ENCODE data around the gene CAMK1. TPM values are rescaled to one million over a fixed set of nuclear protein-coding genes. Genes with fewer than 3 reads are reported as not detected.

The CAMK1 gene
- 10 to 100 TPM; 28.3 to 29.5 TPM for total RNA-seq

- ChIA-PET CTCF (interaction anchor here (1.4 to 2.6 kb wide), 4 partner anchors 9 to 19 kb away, joined by 3 to 7 read pairs (median 4); partner anchors contain the start of gene OGG1), POLR2A (interaction anchor here (0.7 to 1.3 kb wide), 4 partner anchors 20 to 435 kb away, joined by 3 to 7 read pairs (median 4); partner anchors contain the start of genes OGG1 and TTLL3)
Measured at GRCh38 chr3:9769426-9770275, at the start of gene CAMK1. TSS of gene CAMK1 (minus strand) at chr3:9769947. CDS start at chr3:9767749, 2,198 bp downstream.

GRCh38 chr3:9818666-9819335, 49.1 kb upstream of the CAMK1 start:
- CTCF ChIA-PET = no interaction called here
- POLR2A ChIA-PET = no interaction called here

- ChIA-PET POLR2A (no interaction called here), CTCF (no interaction called here)
Measured at GRCh38 chr3:9817436-9817835, 47.7 kb upstream of the CAMK1 start.

GRCh38 chr3:9815986-9816385, 46.2 kb upstream of the CAMK1 start:
- POLR2A ChIA-PET = no interaction called here
- CTCF ChIA-PET = no interaction called here

GRCh38 chr3:9812870-9813483, 43.2 kb upstream of the CAMK1 start:
- CTCF ChIA-PET = interaction anchor here (0.5 kb wide), 1 partner anchor 170 kb away, joined by 3 read pairs; no protein-coding TSS in a partner anchor
- POLR2A ChIA-PET = interaction anchor here (0.6 to 1.4 kb wide), 3 partner anchors 21 to 311 kb away, joined by 3 to 6 read pairs (median 3); partner anchors contain the start of gene TADA3

GRCh38 chr3:9810846-9811245, 41.1 kb upstream of the CAMK1 start:
- CTCF ChIA-PET = no interaction called here
- POLR2A ChIA-PET = interaction anchor here (0.6 kb wide), 1 partner anchor 58 kb away, joined by 3 read pairs; no protein-coding TSS in a partner anchor

GRCh38 chr3:9810433-9810770, 40.7 kb upstream of the CAMK1 start:
- ChIA-PET POLR2A (interaction anchor here (0.6 to 2.5 kb wide), 5 partner anchors 18 to 201 kb away, joined by 3 to 11 read pairs (median 3); partner anchors contain the start of genes ARPC4, CAMK1 and TADA3), CTCF (interaction anchor here (1.4 kb wide), 1 partner anchor 30 kb away, joined by 3 read pairs; no protein-coding TSS in a partner anchor)

GRCh38 chr3:9809615-9810432, 40.1 kb upstream of the CAMK1 start, which contains the start of gene TTLL3:
TSS of gene TTLL3 (plus strand) at chr3:9810262. CDS start at chr3:9810662, 400 bp downstream.
- POLR2A ChIA-PET = interaction anchor here (0.6 to 2.5 kb wide), 6 partner anchors 15 to 201 kb away, joined by 3 to 11 read pairs (median 3); partner anchors contain the start of genes ARPC4, CAMK1 and TADA3
- CTCF ChIA-PET = interaction anchor here (1.4 kb wide), 2 partner anchors 17 to 31 kb away, joined by 3 to 5 read pairs; no protein-coding TSS in a partner anchor

GRCh38 chr3:9809239-9809614, 39.5 kb upstream of the CAMK1 start:
- POLR2A ChIA-PET = interaction anchor here (0.9 to 2.5 kb wide), 5 partner anchors 14 to 202 kb away, joined by 3 to 11 read pairs (median 3); partner anchors contain the start of genes ARPC4, CAMK1 and TADA3
- CTCF ChIA-PET = interaction anchor here (1.4 kb wide), 3 partner anchors 14 to 31 kb away, joined by 3 to 5 read pairs (median 5); no protein-coding TSS in a partner anchor

- ChIA-PET POLR2A (interaction anchor here (0.6 to 2.5 kb wide), 3 partner anchors 16 to 52 kb away, joined by 3 to 11 read pairs (median 3); partner anchors contain the start of genes ARPC4, RPUSD3 and TADA3), CTCF (interaction anchor here (1.0 to 1.4 kb wide), 3 partner anchors 13 to 57 kb away, joined by 3 to 5 read pairs (median 5); no protein-coding TSS in a partner anchor)
Measured at GRCh38 chr3:9808345-9809037, 38.7 kb upstream of the CAMK1 start.

- ChIA-PET POLR2A (interaction anchor here (0.6 to 2.5 kb wide), 4 partner anchors 15 to 125 kb away, joined by 3 to 11 read pairs (median 4); partner anchors contain the start of genes ARPC4, RPUSD3 and TADA3), CTCF (interaction anchor here (0.6 to 1.4 kb wide), 3 partner anchors 13 to 156 kb away, joined by 3 to 5 read pairs (median 3); no protein-coding TSS in a partner anchor)
Measured at GRCh38 chr3:9807981-9808344, 38.2 kb upstream of the CAMK1 start.

- ChIA-PET POLR2A (interaction anchor here (0.6 to 0.9 kb wide), 2 partner anchors 44 to 126 kb away, joined by 4 to 6 read pairs; no protein-coding TSS in a partner anchor), CTCF (interaction anchor here (1.9 kb wide), 1 partner anchor 30 kb away, joined by 4 read pairs; no protein-coding TSS in a partner anchor)
Measured at GRCh38 chr3:9806688-9807589, 37.2 kb upstream of the CAMK1 start.

- ChIA-PET CTCF (interaction anchor here (0.6 to 2.1 kb wide), 3 partner anchors 13 to 65 kb away, joined by 3 to 6 read pairs (median 4); partner anchors contain the start of genes ARPC4 and TADA3), POLR2A (interaction anchor here (0.6 kb wide), 1 partner anchor 43 kb away, joined by 4 read pairs; no protein-coding TSS in a partner anchor)
Measured at GRCh38 chr3:9806137-9806536, 36.4 kb upstream of the CAMK1 start.

- ChIA-PET CTCF (interaction anchor here (1.9 to 2.1 kb wide), 2 partner anchors 12 to 28 kb away, joined by 4 to 6 read pairs; partner anchors contain the start of genes ARPC4 and TADA3), POLR2A (no interaction called here)
Measured at GRCh38 chr3:9804996-9805395, 35.2 kb upstream of the CAMK1 start.

GRCh38 chr3:9803494-9803893, 33.7 kb upstream of the CAMK1 start:
- POLR2A ChIA-PET = no interaction called here
- CTCF ChIA-PET = interaction anchor here (1.1 kb wide), 1 partner anchor 32 kb away, joined by 3 read pairs; no protein-coding TSS in a partner anchor

- CTCF ChIA-PET = interaction anchor here (1.4 kb wide), 1 partner anchor 13 kb away, joined by 3 read pairs; no protein-coding TSS in a partner anchor
- POLR2A ChIA-PET = no interaction called here
Measured at GRCh38 chr3:9800529-9800928, 30.8 kb upstream of the CAMK1 start.

Measured in activated CD8-positive, alpha-beta memory T cell treated with anti-CD3 and anti-CD28 coated beads for 36 hours (primary cell).